ENCODE measurements around the gene COTL1. TPM values are rescaled to one million over a fixed set of nuclear protein-coding genes. Genes with fewer than 3 reads are reported as not detected.

COTL1 gene
- total RNA-seq, 1 experiment from 2014 or later = 162 TPM

- Histone ChIP-seq H2AFZ (ENCODE audit: low read length) (no peak overlapping the region), H3K27ac (ENCODE audit: low read length) (no peak overlapping the region), H3K4me1 (ENCODE audit: low read length) (no peaks in the 10 kb centered on the region), H3K9me2 (replicated peaks; ENCODE audit: insufficient read depth, low read length) (no peaks in the 10 kb centered on the region), H3K4me3 (ENCODE audit: low read length) (no peak overlapping the region), H3K79me2 (ENCODE audit: low read length) (peaks cover 81% of the 10 kb centered on the region), H3K4me2 (ENCODE audit: low read depth, low read length, poor library complexity, severe bottlenecking) (no peak overlapping the region), H3K9ac (ENCODE audit: low read length) (no peak overlapping the region), H3K27me3 (ENCODE audit: low read length) (no peaks in the 10 kb centered on the region), H3K9me3 (ENCODE audit: low read length) (no peaks in the 10 kb centered on the region), H4K20me1 (ENCODE audit: insufficient read depth, low read depth, low read length) (peaks cover 28% of the 10 kb centered on the region; the same call in 1 of the 2 replicates), H3K36me3 (ENCODE audit: insufficient read depth, low read length) (0 out of 2 replicates have a peak, but pooled peaks cover 4% of the 10 kb centered on the region)
- DNase-seq = no peak
Observed at GRCh38 chr16:84575914-84576313, 42.0 kb downstream of the COTL1 start.

GRCh38 chr16:84574191-84574590, 43.7 kb downstream of the COTL1 start:
- peaks cover 33% of the 10 kb centered on the region for H4K20me1 ChIP-seq (ENCODE audit: insufficient read depth, low read depth, low read length)
- no peaks in the 10 kb centered on the region for H3K9me2 ChIP-seq (replicated peaks; ENCODE audit: insufficient read depth, low read length)
- H3K4me2 ChIP-seq (ENCODE audit: low read depth, low read length, poor library complexity, severe bottlenecking) = no peak overlapping the region
- H3K9ac ChIP-seq (ENCODE audit: low read length) = no peak overlapping the region
- no peaks in the 10 kb centered on the region for H3K9me3 ChIP-seq (ENCODE audit: low read length)
- no peak for DNase-seq
- H3K4me3 ChIP-seq (ENCODE audit: low read length) = no peak overlapping the region
- 0 out of 2 replicates have a peak, but pooled peaks cover 4% of the 10 kb centered on the region for H3K36me3 ChIP-seq (ENCODE audit: insufficient read depth, low read length)
- H3K79me2 ChIP-seq (ENCODE audit: low read length) = peaks cover 80% of the 10 kb centered on the region
- H3K27me3 ChIP-seq (ENCODE audit: low read length) = no peaks in the 10 kb centered on the region
- H3K4me1 ChIP-seq (ENCODE audit: low read length) = no peaks in the 10 kb centered on the region
- H3K27ac ChIP-seq (ENCODE audit: low read length) = no peak overlapping the region
- no peak overlapping the region for H2AFZ ChIP-seq (ENCODE audit: low read length)

GRCh38 chr16:84572096-84572495, 45.8 kb downstream of the COTL1 start:
- no peaks in the 10 kb centered on the region for H3K4me1 ChIP-seq (ENCODE audit: low read length)

GRCh38 chr16:84571506-84571905, 46.4 kb downstream of the COTL1 start:
- Histone ChIP-seq H3K27ac (ENCODE audit: low read length) (no peak overlapping the region), H4K20me1 (ENCODE audit: insufficient read depth, low read depth, low read length) (peaks cover 25% of the 10 kb centered on the region), H3K79me2 (ENCODE audit: low read length) (peaks cover 63% of the 10 kb centered on the region)

More at GRCh38 chr16:84572096-84572495, 45.8 kb downstream of the COTL1 start:
- Histone ChIP-seq H3K9ac (ENCODE audit: low read length) (no peak overlapping the region), H3K4me3 (ENCODE audit: low read length) (no peak overlapping the region), H3K27ac (ENCODE audit: low read length) (no peak overlapping the region), H3K27me3 (ENCODE audit: low read length) (no peaks in the 10 kb centered on the region), H3K9me3 (ENCODE audit: low read length) (no peaks in the 10 kb centered on the region), H2AFZ (ENCODE audit: low read length) (no peak overlapping the region), H3K9me2 (replicated peaks; ENCODE audit: insufficient read depth, low read length) (no peaks in the 10 kb centered on the region), H3K36me3 (ENCODE audit: insufficient read depth, low read length) (peaks cover 9% of the 10 kb centered on the region; the same call in 1 of the 2 replicates), H3K4me2 (ENCODE audit: low read depth, low read length, poor library complexity, severe bottlenecking) (no peak overlapping the region), H4K20me1 (ENCODE audit: insufficient read depth, low read depth, low read length) (peaks cover 26% of the 10 kb centered on the region), H3K79me2 (ENCODE audit: low read length) (peaks cover 69% of the 10 kb centered on the region)
- DNase-seq = no peak

GRCh38 chr16:84570739-84571403, 47.0 kb downstream of the COTL1 start:
- Histone ChIP-seq H3K4me2 (ENCODE audit: low read depth, low read length, poor library complexity, severe bottlenecking) (no peak overlapping the region), H3K27ac (ENCODE audit: low read length) (no peak overlapping the region), H3K36me3 (ENCODE audit: insufficient read depth, low read length) (peaks cover 14% of the 10 kb centered on the region; the same call in 1 of the 2 replicates), H3K27me3 (ENCODE audit: low read length) (no peaks in the 10 kb centered on the region), H3K79me2 (ENCODE audit: low read length) (peaks cover 57% of the 10 kb centered on the region), H4K20me1 (ENCODE audit: insufficient read depth, low read depth, low read length) (peaks cover 19% of the 10 kb centered on the region), H3K9me2 (replicated peaks; ENCODE audit: insufficient read depth, low read length) (no peaks in the 10 kb centered on the region), H3K4me3 (ENCODE audit: low read length) (no peak overlapping the region), H3K9ac (ENCODE audit: low read length) (no peak overlapping the region), H3K9me3 (ENCODE audit: low read length) (no peaks in the 10 kb centered on the region), H2AFZ (ENCODE audit: low read length) (no peak overlapping the region), H3K4me1 (ENCODE audit: low read length) (no peaks in the 10 kb centered on the region)
- DNase-seq = no peak

More at GRCh38 chr16:84571506-84571905, 46.4 kb downstream of the COTL1 start:
- H3K4me2 ChIP-seq (ENCODE audit: low read depth, low read length, poor library complexity, severe bottlenecking) = no peak overlapping the region
- no peaks in the 10 kb centered on the region for H3K9me2 ChIP-seq (replicated peaks; ENCODE audit: insufficient read depth, low read length)
- no peak for DNase-seq
- H3K4me3 ChIP-seq (ENCODE audit: low read length) = no peak overlapping the region
- H3K9me3 ChIP-seq (ENCODE audit: low read length) = no peaks in the 10 kb centered on the region
- no peaks in the 10 kb centered on the region for H3K4me1 ChIP-seq (ENCODE audit: low read length)
- H3K9ac ChIP-seq (ENCODE audit: low read length) = no peak overlapping the region
- no peaks in the 10 kb centered on the region for H3K27me3 ChIP-seq (ENCODE audit: low read length)
- no peak overlapping the region for H2AFZ ChIP-seq (ENCODE audit: low read length)
- H3K36me3 ChIP-seq (ENCODE audit: insufficient read depth, low read length) = peaks cover 14% of the 10 kb centered on the region; the same call in 1 of the 2 replicates

- H3K36me3 ChIP-seq (ENCODE audit: insufficient read depth, low read length) = peaks cover 17% of the 10 kb centered on the region
- no peak overlapping the region for H3K4me3 ChIP-seq (ENCODE audit: low read length)
- DNase-seq = no peak
- peaks cover 18% of the 10 kb centered on the region for H4K20me1 ChIP-seq (ENCODE audit: insufficient read depth, low read depth, low read length)
- H3K79me2 ChIP-seq (ENCODE audit: low read length) = peaks cover 49% of the 10 kb centered on the region
- H3K9ac ChIP-seq (ENCODE audit: low read length) = no peak overlapping the region
- H3K27ac ChIP-seq (ENCODE audit: low read length) = no peak overlapping the region
- H3K27me3 ChIP-seq (ENCODE audit: low read length) = no peaks in the 10 kb centered on the region
- no peak overlapping the region for H2AFZ ChIP-seq (ENCODE audit: low read length)
- H3K9me3 ChIP-seq (ENCODE audit: low read length) = no peaks in the 10 kb centered on the region
- no peak overlapping the region for H3K4me2 ChIP-seq (ENCODE audit: low read depth, low read length, poor library complexity, severe bottlenecking)
- no peaks in the 10 kb centered on the region for H3K4me1 ChIP-seq (ENCODE audit: low read length)
- H3K9me2 ChIP-seq (replicated peaks; ENCODE audit: insufficient read depth, low read length) = no peaks in the 10 kb centered on the region
Observed at GRCh38 chr16:84569382-84569987, 48.4 kb downstream of the COTL1 start.

GRCh38 chr16:84568066-84568465, 49.8 kb downstream of the COTL1 start:
- H3K9ac ChIP-seq (ENCODE audit: low read length) = no peak overlapping the region
- no peaks in the 10 kb centered on the region for H3K27me3 ChIP-seq (ENCODE audit: low read length)
- no peak overlapping the region for H3K27ac ChIP-seq (ENCODE audit: low read length)
- H3K4me1 ChIP-seq (ENCODE audit: low read length) = no peaks in the 10 kb centered on the region
- H2AFZ ChIP-seq (ENCODE audit: low read length) = no peak overlapping the region
- no peak for DNase-seq
- no peaks in the 10 kb centered on the region for H3K9me2 ChIP-seq (replicated peaks; ENCODE audit: insufficient read depth, low read length)
- H3K4me2 ChIP-seq (ENCODE audit: low read depth, low read length, poor library complexity, severe bottlenecking) = no peak overlapping the region
- no peak overlapping the region for H3K4me3 ChIP-seq (ENCODE audit: low read length)
- H3K36me3 ChIP-seq (ENCODE audit: insufficient read depth, low read length) = peaks cover 17% of the 10 kb centered on the region
- peaks cover 41% of the 10 kb centered on the region for H3K79me2 ChIP-seq (ENCODE audit: low read length)
- H3K9me3 ChIP-seq (ENCODE audit: low read length) = no peaks in the 10 kb centered on the region
- peaks cover 18% of the 10 kb centered on the region for H4K20me1 ChIP-seq (ENCODE audit: insufficient read depth, low read depth, low read length)

- peaks cover 39% of the 10 kb centered on the region for H3K79me2 ChIP-seq (ENCODE audit: low read length)
Observed at GRCh38 chr16:84567286-84567962, 50.5 kb downstream of the COTL1 start.

More at GRCh38 chr16:84567286-84567962, 50.5 kb downstream of the COTL1 start:
- no peak overlapping the region for H3K4me2 ChIP-seq (ENCODE audit: low read depth, low read length, poor library complexity, severe bottlenecking)
- no peak overlapping the region for H3K4me3 ChIP-seq (ENCODE audit: low read length)
- peaks cover 17% of the 10 kb centered on the region for H3K36me3 ChIP-seq (ENCODE audit: insufficient read depth, low read length)
- no peak overlapping the region for H3K9ac ChIP-seq (ENCODE audit: low read length)
- no peaks in the 10 kb centered on the region for H3K9me3 ChIP-seq (ENCODE audit: low read length)
- H3K4me1 ChIP-seq (ENCODE audit: low read length) = no peaks in the 10 kb centered on the region
- no peak overlapping the region for H2AFZ ChIP-seq (ENCODE audit: low read length)
- H3K27ac ChIP-seq (ENCODE audit: low read length) = no peak overlapping the region
- H4K20me1 ChIP-seq (ENCODE audit: insufficient read depth, low read depth, low read length) = peaks cover 18% of the 10 kb centered on the region
- DNase-seq = no peak
- H3K27me3 ChIP-seq (ENCODE audit: low read length) = no peaks in the 10 kb centered on the region
- no peaks in the 10 kb centered on the region for H3K9me2 ChIP-seq (replicated peaks; ENCODE audit: insufficient read depth, low read length)

Measured in Karpas-422 (cell line).